GM12878 (cell line): ENCODE results near the gene DNAJC7.

Source experiments
- CTCF ChIP-seq, 3 experiments: IDR thresholded peaks in 2 of 3; conservative IDR thresholded peaks in 1 of 3; 2 replicates each; pipeline ENCODE4 v1.5.1; 2011; ENCODE audit warnings: low read depth in 3 of 3, low read length in 3 of 3, mild to moderate bottlenecking in 3 of 3, control low read depth in 2 of 3, moderate library complexity in 2 of 3, inconsistent platforms in 1 of 3, mixed read lengths in 1 of 3; ENCODE audit not compliant: control insufficient read depth in 2 of 3, insufficient read depth in 1 of 3; ENCODE audit errors: extremely low read depth in 1 of 3
- EZH2 ChIP-seq: IDR thresholded peaks from 2 replicates; pipeline ENCODE4 v1.6.1; 2012; ENCODE audit warnings: low read depth, mild to moderate bottlenecking, control low read depth, inconsistent platforms, low read length, borderline replicate concordance; ENCODE audit not compliant: control insufficient read depth
- PRDM15 ChIP-seq: fragments of 450-650 bp; formaldehyde crosslinking; IDR thresholded peaks from 2 replicates; pipeline ENCODE4 v1.4.0; 2020; ENCODE audit warnings: mild to moderate bottlenecking, moderate library complexity
- ZNF384 ChIP-seq: IDR thresholded peaks from 2 replicates; pipeline ENCODE4 v1.6.1; 2012; ENCODE audit warnings: low read depth, mild to moderate bottlenecking, low read length, improper control_type of control experiment, borderline replicate concordance

- peak in 1 of 3 experiments; percentile 5; a peak in 1 of 6 replicates for TF ChIP-seq CTCF (IDR thresholded peaks at IDR 0.05 in 2 of 3, conservative IDR thresholded peaks at IDR 0.05 in 1 of 3; ENCODE audit: control insufficient read depth in 2 of 3, extremely low read depth in 1 of 3, insufficient read depth in 1 of 3, low read depth in 3 of 3, low read length in 3 of 3)
- TF ChIP-seq ZNF384 = no peak
- TF ChIP-seq PRDM15 (CRISPR knock-in tag) = no peak
- no peak for TF ChIP-seq EZH2
Observed at GRCh38 chr17:42016941-42017865, at the start of gene DNAJC7.
